HG03565 (cell line): ENCODE measurements around the gene ATG2A.

Source experiments
- ATAC-seq: cut with Tn5 transposase; IDR thresholded peaks from one replicate; pipeline ENCODE4 v1.9.1; 2021; ENCODE audit warnings: mild to moderate bottlenecking, moderate library complexity; ENCODE audit not compliant: unreplicated experiment

The ATG2A gene

DNA sequence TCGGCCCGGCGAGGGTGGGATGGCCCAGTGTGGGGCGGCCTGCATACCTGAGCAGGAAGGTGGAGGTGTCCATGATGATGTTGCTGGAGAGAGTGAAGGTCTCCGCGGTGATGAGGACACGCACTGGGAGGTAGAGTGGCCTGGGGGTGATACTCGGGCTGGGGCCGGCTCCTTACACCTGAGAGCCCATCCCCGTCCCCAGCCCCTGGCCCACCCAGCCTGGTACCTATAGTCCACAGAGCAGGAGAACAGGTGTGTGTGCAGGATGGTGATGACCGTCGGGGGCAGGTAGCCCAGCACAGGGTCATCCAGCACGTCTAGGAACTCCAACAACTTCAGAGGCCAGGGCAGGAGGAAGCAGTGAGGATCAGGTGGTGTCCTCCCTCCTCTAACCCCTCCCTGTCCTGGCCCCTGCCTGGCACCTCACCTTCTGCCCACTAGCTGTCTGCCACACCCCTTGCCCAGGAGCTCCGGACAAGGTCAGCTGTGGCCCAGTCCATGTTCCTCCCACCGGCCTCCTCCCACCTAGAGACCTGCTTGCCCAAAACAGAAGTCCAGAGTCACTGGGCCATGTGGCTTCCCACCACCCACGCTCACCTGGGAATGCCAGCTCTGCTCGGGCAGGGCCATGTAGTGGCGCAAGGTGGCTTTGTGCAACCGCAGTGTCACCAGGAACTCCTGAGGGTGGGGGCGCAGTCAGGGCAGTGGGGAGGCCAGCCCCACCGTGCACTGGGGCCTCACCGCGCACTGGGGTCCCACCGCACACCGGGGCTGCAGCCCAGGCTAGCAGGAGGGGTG lies 11.3 kb downstream of the ATG2A start:
- no peak for ATAC-seq

DNA sequence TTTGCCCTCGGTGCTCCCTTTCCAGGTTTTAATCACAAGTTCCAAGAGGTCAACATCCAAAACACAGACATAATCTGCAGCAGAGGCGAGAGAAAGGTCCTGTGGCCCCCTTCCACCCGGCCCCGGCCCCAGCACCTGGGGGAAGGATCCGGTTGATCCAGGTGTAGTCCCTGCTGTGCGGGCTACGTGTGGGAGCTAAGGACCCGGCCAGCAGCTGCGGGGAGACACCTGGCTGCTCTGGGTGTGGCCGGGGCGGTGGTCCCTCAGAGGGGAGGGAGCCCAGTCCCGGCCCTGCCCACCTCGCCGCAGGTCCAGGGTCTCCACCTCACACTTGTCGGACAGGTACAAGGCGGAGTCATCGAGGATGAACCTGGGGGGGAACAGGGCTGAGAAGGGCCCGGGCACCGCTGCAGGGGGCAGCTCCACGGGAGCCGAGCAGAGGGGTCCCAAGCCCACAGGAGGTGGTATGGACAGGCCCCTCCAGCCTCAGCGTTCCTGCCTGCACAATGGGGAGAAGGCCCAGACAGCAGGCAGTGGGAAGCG lies 13.6 kb downstream of the ATG2A start:
- ATAC-seq: no peak

DNA sequence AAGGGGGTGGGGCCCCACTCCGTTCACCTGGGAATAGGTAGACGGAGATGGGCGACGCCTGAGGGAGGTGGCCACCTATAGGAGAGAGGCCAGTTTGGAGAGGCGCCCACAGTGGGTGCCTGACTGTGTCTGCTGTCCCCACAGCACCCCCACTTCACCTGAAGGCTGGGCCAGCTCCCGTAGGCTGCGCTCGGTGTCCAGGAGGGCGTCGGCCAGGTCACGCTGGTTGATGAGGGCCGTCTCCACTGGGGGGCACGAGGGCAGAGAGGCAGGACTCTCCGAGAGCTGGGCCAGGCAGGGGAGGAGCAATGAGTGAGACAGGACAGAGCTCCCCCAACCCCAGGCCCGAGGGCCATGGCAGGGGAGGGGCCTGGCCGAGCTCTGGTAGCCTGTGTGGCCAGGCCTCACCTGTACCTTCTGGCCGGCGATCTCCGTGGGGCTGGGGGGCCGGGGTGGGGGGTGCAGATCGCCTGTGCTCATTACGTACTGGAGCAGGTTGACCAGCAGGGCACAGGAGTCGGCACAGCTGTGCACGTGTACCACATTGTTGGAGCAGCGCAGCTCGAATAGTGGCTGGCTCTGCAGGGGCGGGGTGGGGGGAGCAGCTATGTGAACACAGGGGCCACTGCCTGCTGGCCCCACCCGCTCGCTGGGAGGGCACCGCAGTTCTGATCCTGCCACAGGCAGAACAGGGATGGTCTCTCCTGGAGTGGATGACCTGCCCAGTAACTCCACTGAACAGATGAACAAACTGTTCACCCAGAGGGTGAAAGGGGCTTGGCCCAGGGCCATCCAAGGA lies 14.7 kb downstream of the ATG2A start:
- no peak for ATAC-seq

DNA sequence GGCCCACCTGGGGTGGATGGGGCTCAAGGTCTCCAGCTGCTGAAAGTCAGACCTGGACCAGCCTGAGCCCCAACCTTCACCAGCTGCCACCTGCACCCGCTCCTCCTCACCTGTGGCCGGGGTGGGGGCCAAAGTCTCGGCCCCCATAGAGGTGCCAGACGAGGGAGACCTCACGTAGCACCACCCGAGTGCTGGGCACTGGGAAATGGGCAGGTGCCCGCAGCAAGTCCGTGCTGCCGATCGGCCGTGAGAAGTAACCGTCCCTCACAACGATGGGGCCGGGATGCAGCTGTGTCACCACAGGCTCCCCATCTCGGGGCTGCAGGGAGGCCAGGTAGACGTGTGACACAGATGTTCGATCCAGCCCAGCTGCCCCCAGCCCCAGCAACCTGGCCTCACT lies 16.2 kb downstream of the ATG2A start:
- ATAC-seq: no peak

DNA sequence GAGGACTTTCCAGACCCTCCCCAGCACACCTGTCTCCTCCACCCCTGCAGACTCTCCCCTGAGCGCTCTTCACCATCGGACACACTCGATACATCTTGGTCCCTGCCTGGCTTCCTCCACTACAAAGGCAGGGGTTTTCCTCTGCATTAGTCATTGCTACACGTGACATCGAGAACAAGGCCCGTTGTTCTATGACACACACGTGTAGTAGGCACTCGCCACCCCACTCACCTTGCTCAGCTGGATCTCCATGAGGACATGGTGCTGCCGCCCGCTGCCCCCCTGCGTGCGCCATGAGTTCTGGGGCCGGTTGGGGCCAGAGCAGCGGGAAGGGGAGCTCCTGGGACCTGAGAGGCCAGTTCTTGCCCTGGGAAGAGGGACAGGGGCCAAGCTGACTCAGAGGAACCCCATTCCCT lies 16.7 kb downstream of the ATG2A start:
- no peak for ATAC-seq

DNA sequence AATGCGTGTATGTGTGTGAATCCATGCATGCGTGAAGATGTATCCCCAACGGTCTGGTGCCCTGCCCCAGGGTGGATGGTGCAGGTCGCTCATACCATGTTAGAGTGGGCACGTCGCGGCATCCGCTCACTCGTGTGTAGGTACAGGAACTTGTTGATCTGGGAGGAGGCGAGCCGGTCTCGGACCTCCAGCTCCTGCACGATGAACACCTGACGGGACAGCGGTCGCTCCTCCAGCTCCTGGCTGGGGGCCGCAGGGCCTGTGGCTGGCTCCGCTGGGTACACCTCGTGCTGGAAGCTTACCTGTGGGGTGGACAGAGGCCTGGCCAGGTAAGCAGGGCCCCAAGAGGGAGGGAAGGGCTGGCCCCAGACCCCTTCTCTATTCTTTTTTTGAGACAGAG lies 18.5 kb downstream of the ATG2A start:
- ATAC-seq: no peak

DNA sequence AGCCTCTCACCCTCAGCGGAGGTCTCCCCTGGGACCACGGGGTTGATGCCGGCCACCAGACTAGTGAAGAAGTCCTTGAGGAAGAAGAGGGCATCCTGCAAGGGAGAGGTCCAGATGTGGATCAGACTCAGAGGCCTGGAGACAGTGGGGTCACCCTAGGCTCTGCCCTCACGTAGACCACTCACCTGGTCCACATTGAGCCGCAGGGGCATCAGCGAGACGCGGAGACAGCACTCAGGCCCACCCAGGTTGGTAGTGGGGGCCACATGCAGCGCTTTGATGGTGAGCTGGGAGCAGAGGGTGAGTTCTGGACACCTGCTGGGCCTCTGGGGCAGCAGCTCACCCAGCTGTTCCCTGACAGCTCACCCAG lies 18.9 kb downstream of the ATG2A start:
- ATAC-seq: no peak

DNA sequence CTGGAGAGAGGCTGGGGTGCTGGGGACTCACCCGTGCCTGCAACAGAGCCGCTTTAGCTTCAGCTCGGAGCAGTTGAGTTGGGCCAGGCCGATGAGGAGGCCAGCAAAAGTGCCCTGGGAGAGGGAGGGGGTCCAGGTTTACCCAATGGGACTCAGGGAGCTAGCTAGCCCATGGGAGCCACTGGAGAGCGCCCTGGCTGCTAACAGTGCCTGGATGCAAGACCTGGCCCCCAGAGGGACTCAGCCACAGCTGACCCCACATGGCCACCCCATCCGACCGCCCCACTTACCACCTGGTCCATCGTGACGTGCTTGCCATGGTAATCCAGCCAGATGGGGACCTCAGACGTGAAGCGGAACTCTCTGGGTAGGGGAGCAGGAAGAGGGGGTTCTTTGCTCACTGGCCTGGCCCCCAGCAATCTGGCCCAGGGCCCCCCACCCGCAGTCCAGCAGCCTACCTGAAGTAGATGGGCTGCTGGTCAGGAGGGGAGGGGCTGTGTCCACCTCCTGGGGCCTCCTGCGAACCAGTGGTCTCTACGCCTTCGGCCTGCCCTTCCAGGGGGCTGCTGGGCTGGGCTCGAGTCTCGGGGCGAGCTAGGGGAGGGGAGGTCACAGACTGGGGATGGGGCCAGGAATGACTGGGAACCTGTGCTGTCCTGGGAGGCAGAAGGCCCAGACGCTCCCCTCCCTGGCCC lies 19.5 kb downstream of the ATG2A start:
- ATAC-seq: no peak

DNA sequence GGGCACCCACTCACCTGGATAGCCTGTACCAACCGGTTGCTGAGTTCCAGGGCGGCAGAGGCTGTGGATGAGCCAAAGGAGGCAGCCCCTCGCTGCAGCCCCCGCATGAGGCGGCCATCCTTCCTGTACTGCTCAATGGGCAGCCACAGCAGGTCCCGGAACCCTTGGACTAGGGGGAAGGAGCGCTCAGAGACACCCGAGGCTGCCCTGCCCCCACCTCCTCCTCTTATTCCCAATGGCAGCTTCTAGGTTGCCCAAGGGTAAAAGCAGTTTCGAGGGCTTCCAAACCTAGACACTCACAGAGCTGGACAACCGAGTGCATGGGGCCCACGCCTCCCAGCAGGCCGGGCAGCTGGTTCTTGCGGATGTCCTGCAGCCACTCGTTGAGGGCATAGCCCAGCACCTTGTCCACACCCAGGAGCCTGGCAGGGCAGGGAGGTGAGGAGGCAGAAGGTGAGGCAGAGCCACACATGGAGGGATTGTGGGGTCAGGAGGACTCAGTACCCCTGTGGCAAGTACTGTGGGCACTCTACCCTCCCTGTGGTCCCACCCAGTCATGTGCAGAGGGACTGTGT lies 20.5 kb downstream of the ATG2A start:
- ATAC-seq: no peak

DNA sequence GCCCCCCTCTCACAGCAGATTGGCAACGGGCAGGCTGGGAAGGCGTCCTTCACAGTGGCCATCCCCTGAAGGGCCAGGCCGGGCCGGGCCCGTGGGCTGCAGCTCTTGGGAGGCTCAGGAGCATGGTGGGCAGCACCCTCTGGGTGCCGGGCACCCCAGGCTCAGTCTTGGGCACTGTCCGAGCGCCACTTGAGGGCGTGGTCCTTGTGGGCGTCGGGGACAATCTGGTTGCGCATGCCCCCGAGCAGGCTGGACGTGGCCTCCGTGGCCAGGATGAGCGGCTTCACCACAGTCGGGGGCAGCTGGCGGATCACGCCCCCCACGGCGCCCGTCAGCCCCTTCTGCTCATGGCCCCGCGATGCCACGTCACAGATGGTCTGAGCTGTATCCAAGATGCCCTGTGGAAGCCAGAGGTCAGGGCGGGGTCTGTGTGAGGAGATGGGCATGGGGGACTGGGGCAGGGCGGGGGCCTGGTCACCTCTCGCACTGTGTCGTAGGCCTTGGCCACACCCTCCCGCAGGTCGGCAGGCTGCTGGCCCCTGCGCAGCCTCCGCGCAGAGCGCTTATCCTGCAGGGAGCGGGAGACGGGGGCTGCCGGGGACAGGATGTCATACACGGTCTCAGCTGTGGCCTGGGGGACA lies 22.1 kb downstream of the ATG2A start:
- no peak for ATAC-seq

DNA sequence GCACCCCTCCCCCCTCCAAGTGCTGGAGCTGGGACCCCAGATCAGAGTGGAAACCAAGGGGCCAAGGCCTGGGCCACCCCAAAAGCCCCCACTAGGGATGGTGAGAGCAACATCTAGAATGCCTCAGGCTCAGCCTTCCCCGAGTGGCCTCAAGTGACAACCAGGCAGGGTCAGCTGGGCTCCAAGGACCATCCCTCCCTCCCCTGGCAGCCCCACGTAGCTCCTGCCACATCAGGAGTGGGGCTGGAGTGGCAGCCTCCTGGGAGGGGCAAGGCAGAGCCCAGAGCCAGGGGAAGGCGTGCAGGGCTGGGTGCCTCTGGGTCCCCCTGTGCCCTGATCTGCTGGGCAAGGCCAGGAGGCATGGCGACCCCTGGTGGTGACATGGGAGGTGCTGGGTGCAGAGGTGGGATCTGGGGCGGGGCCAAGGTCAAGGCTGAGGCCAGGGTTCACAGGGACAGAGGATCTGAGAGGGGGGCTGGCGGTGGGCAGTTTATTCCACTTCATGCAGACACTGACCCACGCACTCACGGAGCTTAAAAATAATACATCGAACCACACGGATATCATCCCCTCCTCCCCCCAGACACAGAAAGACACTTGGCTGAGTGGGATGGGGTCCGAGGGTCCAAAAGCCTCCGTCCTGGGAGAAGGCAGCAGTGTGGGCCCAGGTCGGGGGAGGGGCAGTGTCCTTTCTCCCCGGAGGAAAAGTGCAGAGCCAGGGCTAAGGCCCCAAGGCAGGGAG lies 22.8 kb downstream of the ATG2A start:
- ATAC-seq: no peak

DNA sequence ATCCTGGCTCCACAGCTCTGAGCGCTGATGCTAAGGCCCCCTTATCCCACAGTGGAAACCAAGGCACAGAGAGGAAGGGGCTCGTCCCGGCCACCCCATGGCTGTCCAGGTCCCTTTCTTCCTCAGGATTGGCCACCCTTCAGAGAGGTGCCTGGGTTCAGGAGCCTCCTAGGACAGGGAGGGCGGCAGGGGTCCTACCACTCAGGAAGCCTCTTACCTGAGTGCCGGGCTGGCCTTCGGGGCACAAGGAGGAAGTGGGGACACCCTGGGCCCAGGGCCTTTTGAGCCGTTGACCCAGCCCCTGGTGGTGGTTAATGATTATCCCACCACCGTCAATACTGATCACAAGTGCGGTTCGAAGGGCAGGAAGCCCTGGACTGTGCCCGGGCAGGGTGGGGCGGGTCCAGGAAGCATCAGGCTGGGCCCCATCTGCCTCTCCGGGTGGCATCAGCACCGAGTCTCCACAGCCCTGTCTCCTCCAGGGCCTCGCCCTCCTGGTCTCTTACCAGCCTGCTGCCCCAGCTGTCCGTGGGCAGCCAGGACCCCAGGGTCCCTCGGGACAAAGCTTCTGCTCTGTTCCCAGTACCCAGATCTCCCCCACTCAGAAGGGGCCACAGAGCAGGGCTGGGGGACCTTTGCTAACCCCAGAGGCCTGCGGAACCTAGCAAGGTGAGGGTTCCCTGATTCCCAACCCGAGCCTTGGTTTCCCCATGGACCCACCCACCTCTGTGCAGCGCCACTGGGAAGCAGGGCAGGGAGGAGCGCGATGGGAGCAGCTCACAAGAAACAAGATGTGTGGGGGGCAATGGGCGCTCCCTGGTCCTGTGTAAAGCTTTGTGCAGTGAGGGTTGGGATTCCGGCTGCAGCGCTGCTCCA lies 23.6 kb downstream of the ATG2A start:
- ATAC-seq: no peak

DNA sequence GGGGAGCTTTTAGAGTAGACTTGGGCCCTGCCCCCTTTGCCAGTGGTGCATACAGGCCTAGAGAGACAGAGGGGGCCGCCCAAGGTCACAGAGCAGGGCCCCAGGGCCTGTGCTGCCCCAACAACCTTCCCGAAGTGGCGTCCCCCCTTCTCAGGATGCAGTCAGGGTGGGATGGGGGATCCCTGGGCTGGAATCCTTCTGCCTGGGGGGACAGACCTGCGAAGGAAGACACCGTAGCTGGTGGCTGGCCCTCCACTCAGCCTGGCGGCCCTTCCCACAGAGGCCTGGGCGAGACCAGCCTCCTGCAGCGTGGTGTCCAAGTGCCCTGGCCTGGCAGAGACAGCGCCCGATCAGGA lies 24.2 kb downstream of the ATG2A start:
- ATAC-seq: no peak

DNA sequence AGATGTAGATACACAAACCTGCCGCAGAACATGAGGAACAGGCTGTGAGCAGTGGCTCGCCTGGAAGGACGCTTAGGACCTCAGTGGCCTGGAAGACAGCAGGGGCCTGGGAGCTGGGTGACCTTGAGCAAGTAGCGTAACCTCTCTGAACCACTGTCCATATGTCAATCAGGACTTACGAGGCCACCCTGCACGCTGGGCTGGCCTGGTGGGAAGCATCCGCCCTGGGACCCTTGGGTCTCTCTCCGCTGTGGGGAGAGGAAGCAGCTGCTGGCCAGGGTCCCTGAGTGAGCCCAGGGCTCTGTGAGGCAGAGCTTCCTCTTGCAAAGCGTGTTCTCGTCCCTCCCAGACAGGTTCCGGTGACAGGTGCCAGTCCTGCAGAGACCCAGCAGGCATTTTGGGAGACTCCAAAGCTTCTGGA lies 24.6 kb downstream of the ATG2A start:
- no peak for ATAC-seq

DNA sequence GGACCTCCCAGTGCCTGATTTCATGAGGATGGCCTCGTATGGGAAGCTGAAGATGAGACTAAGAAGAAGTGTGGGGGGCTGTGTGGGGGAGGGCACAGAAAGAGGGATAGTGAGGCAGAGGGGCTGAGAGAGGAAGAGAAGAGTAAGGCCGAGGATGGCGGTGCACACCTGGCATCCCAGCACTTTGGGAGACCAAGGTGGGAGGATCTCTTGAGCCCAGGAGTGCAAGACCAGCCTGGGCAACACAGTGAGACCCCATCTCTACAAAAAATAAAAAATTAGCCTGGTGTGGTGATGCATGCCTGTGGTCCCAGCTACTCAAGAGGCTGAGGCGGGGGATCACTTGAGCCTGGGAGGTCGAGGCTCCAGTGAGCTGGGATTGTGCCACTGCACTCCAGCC lies 25.1 kb downstream of the ATG2A start:
- no peak for ATAC-seq

DNA sequence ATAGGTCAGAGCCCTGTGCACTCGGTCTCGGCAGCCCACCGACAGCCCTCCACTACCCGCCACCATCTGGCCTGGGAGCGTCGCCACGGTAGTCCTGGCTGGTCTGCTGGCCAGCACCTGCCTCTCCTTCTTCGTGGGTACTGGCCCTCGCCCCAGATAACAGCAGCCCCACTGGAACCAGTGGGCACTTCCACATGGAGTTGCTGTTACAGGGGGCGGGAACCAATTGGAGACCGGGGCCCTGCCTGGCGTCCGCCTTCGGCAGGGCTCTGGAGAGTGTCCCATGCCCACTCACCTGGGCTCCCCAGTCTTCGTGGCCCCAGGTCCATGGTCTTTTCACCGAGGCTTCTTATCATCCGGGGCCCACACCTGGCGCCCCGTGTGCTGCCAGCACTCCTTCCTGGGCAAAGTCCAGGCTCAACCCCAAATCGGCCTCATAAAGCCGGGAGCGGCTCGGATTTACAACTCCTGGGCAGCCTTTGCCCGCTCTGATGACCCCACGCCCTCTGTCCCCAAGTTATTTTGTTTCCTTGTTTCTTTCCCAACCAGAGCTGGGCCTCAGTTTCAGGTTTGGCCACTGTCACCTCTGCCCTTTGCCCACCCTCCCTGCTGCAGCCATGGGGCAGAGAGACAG lies 25.7 kb downstream of the ATG2A start:
- ATAC-seq: no peak

DNA sequence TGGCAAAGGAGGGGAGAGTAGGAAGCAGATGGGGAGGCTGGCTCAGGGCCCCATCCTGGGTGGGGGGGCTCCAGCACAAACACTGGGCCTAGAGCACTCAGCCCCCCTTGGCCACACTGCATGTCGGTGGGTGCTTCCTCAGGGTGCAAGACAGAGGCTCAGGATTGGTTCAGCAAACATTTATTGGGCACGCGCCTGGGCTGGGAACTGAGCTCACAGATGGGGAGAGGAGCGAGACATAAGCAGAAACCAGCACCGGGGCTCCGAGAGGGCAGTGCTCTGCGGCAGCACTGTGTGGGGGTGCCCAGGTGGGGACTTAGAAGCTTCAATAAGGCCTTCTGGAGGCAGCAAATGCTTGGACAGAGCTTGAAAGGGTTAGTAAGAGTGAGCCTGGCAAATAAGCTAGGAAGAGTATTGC lies 26.5 kb downstream of the ATG2A start:
- ATAC-seq: no peak

DNA sequence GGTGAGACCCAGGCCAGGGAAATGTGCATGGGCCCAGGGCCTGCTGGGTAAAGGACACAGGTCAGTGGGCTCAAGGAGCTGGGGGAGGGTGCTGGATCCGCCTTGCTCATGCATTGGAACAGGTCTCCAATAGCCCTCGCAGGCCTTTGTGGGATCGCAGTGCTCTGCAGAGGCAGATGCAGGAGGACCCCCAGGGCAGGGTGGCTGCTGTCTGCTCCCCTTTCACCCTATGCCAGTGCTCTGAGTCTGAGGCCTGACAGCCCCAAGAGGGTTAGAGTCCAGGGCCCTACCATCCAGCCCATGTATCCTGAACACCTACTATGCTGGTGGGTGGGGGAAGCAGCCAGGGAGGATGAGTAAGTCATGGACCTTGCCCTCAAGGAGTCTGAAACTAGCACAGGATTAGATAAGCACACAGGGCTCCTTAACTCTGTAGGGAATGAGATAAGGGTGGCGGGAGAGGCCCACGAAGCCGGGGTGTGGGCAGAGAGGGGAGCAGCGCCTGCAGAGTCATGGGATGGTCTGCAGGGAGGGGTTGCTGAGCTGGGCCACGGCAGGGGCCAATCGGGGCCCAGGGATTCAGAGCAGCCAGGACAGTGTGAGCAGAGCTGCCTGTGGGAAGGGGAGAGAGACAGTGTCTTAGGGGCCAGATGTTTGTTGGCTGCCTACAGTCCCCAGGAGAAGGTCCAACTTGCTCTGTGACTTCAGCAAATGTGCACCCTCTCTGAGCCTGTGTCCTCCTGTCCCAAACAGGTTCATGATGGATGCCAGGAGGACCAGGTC lies 28.1 kb downstream of the ATG2A start:
- no peak for ATAC-seq
